Measurements from ENCODE around the gene LMBRD1.

GRCh38 chr6:69791065-69791471 lies 5.7 kb downstream of the LMBRD1 start:
- TF ChIP-seq EZH2 (IDR thresholded peaks at IDR 0.05) (no peak), POLR2AphosphoS5 (IDR thresholded peaks at IDR 0.05; ENCODE audit: borderline replicate concordance, low read depth, low read length) (no peak)
